Right atrium auricular region (tissue), 2 donors: ENCODE results near the gene ILK. TPM values are rescaled to one million over a fixed set of nuclear protein-coding genes. Genes with fewer than 3 reads are reported as not detected.
A peak's percentile ranks its signal among the peaks of the same experiment; 100 is the strongest.

Source experiments
- DNase-seq: peaks from one replicate; pipeline ENCODE4 v3.0.0-alpha.2; 2019; ENCODE audit warnings: low spot score
- H3K27ac ChIP-seq, 2 donors: fragments of 200-600 bp; sonication (generic); 1 replicate in 1 of 2; 2 replicates in 1 of 2; pipeline ENCODE4 v1.5.1; 2016 to 2019
- H3K27me3 ChIP-seq, 2 donors: fragments of 200-600 bp; sonication (generic); one replicate each; pipeline versions ENCODE4 v1.5.1 to v1.6.0; 2017 to 2019
- H3K36me3 ChIP-seq: fragments of 200-600 bp; sonication (generic); one replicate; pipeline ENCODE4 v1.5.1; 2016
- H3K4me1 ChIP-seq, 2 donors: fragments of 200-600 bp; sonication (generic); one replicate each; pipeline versions ENCODE4 v1.5.1 to v1.6.0; 2017 to 2019
- H3K4me3 ChIP-seq, 2 donors: fragments of 200-600 bp; sonication (generic); 1 replicate in 1 of 2; 2 replicates in 1 of 2; pipeline ENCODE4 v1.5.1; 2017 to 2019; ENCODE audit warnings: mild to moderate bottlenecking in 1 of 2, moderate library complexity in 1 of 2
- H3K9me3 ChIP-seq, 2 donors: fragments of 200-600 bp; sonication (generic); one replicate each; pipeline ENCODE4 v1.5.1; 2019
- total RNA-seq, 2 donors: library from RNA; depleted of rRNA; stranded (reverse); fragments of >200 nt; gene quantifications; one replicate each; pipeline ENCODE4 v1.1.0, GENCODE V29; 2016
- TF ChIP-seq, protein P1 (sequence below), 2 donors: fragments of 200-600 bp; sonication (generic); IDR thresholded peaks; one replicate each; pipeline ENCODE4 v1.5.1; 2019; ENCODE audit warnings: antibody characterized with exemption in 2 of 2

ILK gene
- total RNA-seq, 2 donors from 2014 or later = 142 to 193 TPM

DNA sequence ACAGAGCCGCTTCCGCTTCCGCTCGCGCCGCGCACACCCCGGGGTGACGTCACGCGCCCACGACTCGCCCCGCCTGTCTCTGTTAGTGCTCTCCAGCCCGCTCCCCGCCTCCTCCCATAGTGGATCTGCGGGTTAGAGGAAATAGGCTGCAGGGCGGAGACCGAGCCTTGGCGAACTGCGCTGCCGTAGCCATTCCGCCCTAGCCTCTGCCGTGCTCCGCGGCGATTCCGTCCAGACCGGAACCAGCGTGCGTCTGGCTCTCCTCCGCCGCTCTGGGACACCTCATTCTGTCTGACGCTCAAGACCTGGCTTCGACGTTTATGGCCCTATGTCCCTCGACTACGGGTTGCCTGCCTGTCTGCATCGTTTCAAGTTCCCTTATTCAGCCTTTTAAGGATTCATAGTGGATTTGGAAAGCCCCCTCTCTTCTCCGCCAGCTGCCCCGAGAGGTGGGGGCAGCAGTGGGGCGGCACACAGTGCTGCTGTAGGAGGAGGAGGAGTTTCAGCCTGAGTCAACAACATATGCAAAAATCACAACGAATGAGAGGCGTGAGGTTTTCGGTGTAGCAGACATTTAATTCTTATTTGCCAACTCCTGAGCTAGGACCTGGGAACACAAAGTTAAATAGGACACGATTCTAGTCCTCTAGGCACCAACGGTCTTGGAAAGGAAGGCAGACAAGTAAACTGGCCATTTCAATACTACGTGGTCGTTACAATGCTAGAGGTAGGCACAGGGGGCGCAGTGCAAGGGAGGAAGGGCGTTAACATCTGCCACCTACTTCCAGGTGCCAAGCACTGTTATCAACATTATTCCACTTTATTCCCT, 8.9 kb downstream of the ILK start, which contains the start of gene TAF10:
TSS of gene TAF10 (minus strand) at position 4 of the 829 bp plus-strand sequence. CDS start 27 bp downstream, outside the sequence.
- Histone ChIP-seq H3K27ac (peak within 1 kb of the TSS; percentile 97), H3K27me3 (no peaks in the 10 kb centered on the region), H3K4me1 (peaks cover 0 to 51% of the 10 kb centered on the region in 2 donors), H3K36me3 (peaks cover 51% of the 10 kb centered on the region), H3K9me3 (no peaks in the 10 kb centered on the region), H3K4me3 (peak within 1 kb of the TSS; percentile 66 to 83)
- TF ChIP-seq, protein P1, sequence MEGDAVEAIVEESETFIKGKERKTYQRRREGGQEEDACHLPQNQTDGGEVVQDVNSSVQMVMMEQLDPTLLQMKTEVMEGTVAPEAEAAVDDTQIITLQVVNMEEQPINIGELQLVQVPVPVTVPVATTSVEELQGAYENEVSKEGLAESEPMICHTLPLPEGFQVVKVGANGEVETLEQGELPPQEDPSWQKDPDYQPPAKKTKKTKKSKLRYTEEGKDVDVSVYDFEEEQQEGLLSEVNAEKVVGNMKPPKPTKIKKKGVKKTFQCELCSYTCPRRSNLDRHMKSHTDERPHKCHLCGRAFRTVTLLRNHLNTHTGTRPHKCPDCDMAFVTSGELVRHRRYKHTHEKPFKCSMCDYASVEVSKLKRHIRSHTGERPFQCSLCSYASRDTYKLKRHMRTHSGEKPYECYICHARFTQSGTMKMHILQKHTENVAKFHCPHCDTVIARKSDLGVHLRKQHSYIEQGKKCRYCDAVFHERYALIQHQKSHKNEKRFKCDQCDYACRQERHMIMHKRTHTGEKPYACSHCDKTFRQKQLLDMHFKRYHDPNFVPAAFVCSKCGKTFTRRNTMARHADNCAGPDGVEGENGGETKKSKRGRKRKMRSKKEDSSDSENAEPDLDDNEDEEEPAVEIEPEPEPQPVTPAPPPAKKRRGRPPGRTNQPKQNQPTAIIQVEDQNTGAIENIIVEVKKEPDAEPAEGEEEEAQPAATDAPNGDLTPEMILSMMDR (IDR thresholded peaks at IDR 0.05) = peak; percentile 34 to 44
- DNase-seq = peak; percentile 97

DNA sequence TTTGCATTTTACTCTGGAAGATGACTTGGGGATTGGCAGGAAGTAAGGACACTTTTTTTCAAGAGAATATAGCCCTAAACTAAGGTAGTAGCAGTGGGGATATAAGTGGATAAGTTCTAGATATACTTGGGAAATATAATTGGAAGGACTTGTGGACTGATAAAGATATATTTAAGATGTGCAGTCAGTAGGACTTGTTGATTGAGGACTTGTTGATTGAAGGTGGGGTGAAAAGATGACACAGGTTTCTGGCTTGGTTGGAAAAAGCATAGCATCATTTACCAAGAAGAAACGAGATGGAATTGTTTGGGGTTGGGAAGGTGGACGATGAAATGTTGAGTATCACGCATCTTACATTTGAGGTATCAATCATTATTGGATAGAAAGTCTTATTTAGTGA, 9.9 kb downstream of the ILK start:
- H3K9me3 ChIP-seq = no peaks in the 10 kb centered on the region
- H3K27me3 ChIP-seq = no peaks in the 10 kb centered on the region
- no peak for DNase-seq
- peaks cover 41% of the 10 kb centered on the region for H3K36me3 ChIP-seq
- peaks cover 0 to 51% of the 10 kb centered on the region in 2 donors for H3K4me1 ChIP-seq
- peak overlapping the region; percentile 97 for H3K27ac ChIP-seq
- TF ChIP-seq, protein P1 (IDR thresholded peaks at IDR 0.05) = no peak
- H3K4me3 ChIP-seq = no peak overlapping the region

DNA sequence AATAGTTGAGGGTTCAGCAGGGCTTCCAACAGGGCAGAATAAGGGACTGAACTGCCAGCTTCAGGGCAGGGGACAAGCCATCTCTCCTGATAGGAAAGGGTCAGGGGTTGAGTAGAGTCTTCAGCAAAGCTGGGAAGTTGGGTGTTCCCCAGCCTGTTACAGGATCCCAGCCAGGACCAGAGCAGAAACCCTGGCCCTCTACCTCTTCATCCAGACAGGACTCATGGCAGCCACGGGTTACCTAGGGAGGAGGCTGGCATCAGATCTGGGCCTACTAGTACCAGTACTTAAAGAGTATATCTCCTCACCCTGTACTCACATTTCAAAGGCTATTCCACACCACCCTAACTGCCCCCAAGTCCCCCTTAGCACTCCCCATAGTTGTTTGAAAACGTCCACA, 10.9 kb downstream of the ILK start:
- Histone ChIP-seq H3K27me3 (no peaks in the 10 kb centered on the region), H3K27ac (no peak overlapping the region), H3K4me1 (peaks cover 0 to 51% of the 10 kb centered on the region in 2 donors), H3K4me3 (no peak overlapping the region), H3K36me3 (peaks cover 31% of the 10 kb centered on the region), H3K9me3 (no peaks in the 10 kb centered on the region)
- no peak for DNase-seq
- TF ChIP-seq, protein P1 (IDR thresholded peaks at IDR 0.05) = no peak

DNA sequence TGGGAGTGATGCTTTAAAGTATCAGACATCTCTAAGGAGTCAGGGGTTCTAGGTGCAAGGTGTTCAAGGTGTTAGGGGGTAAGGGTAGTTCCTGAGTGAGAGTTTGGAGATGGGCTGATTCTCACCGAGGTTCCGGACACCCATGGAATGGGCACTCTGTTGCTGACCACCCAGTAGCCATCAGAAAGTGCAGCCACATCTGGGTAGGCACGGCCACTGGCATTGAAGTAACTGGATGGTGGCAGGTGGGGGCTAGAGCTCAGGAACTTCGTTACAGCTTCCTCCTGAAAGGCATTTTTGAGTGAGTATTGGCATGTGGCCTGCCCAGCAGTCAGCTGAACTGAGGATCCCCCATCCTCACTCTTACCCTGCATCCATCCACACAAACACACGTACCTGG, 11.5 kb downstream of the ILK start:
- peaks cover 25% of the 10 kb centered on the region for H3K36me3 ChIP-seq
- H3K27me3 ChIP-seq = no peaks in the 10 kb centered on the region
- TF ChIP-seq, protein P1 (IDR thresholded peaks at IDR 0.05) = no peak
- peaks cover 0 to 53% of the 10 kb centered on the region in 2 donors for H3K4me1 ChIP-seq
- no peak overlapping the region for H3K4me3 ChIP-seq
- no peak for DNase-seq
- H3K27ac ChIP-seq = no peak overlapping the region
- no peaks in the 10 kb centered on the region for H3K9me3 ChIP-seq

DNA sequence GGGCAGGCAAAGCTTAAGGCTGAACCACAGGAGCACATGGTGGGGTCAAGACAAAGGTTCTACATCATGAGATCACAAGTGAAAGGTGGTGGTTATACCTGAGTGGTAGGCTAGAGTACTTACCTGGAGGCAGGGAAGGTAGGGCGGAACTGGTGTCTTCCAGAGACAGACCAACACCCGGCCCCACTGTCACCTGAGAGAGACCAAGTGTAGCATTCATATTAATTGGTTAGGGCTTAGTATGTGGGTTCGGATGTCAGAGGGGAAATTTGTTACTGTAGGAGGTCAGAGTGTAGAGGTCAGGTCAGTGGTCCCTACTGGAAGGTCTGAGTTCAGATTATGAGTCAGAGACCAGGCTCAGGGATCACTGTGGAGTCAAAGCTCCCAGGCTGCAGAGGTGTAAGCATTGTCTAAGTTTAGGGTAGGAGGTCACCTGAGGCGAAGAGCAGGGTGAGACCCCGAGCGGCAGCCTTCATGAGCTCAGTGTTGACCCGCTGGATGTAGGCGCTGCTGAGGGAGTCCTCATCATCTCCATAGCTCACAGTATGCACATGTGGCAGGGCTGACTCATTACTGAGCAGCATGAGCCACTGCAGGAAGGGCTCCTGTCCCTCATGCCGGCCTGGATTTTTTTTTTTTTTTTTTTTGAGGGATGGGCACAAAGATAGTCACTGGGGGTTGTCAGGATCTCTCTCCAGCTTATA, 12.5 kb downstream of the ILK start:
- no peak overlapping the region for H3K27ac ChIP-seq
- H3K9me3 ChIP-seq = no peaks in the 10 kb centered on the region
- no peaks in the 10 kb centered on the region for H3K27me3 ChIP-seq
- H3K4me3 ChIP-seq = no peak overlapping the region
- H3K36me3 ChIP-seq = peaks cover 15% of the 10 kb centered on the region
- peaks cover 0 to 44% of the 10 kb centered on the region in 2 donors for H3K4me1 ChIP-seq
- TF ChIP-seq, protein P1 (IDR thresholded peaks at IDR 0.05) = no peak
- DNase-seq = no peak
